Loucy (cell line): ENCODE measurements around the gene ZNF689.

Source experiments
- H2AFZ ChIP-seq: fragments of 200-600 bp; sonication (generic); 2 replicates; pipeline ENCODE4 v1.6.0; 2016; ENCODE audit warnings: antibody characterized with exemption, mild to moderate bottlenecking, low read length, moderate library complexity
- H3F3A ChIP-seq: fragments of 200-600 bp; 2 replicates; pipeline ENCODE4 v1.6.0; 2016; ENCODE audit warnings: antibody characterized with exemption, low read depth, mild to moderate bottlenecking
- H3K27me3 ChIP-seq: fragments of 200-600 bp; sonication (generic); 2 replicates; pipeline ENCODE4 v1.6.1; 2014; ENCODE audit warnings: low read length, mild to moderate bottlenecking; ENCODE audit not compliant: insufficient read depth, poor library complexity, severe bottlenecking
- H3K36me3 ChIP-seq: fragments of 200-600 bp; sonication (generic); 2 replicates; pipeline ENCODE4 v1.6.1; 2016; ENCODE audit warnings: low read length; ENCODE audit not compliant: insufficient read depth
- H3K4me1 ChIP-seq: fragments of 200-600 bp; sonication (generic); 2 replicates; pipeline ENCODE4 v1.5.1; 2014; ENCODE audit warnings: low read length, mild to moderate bottlenecking; ENCODE audit not compliant: insufficient read depth, poor library complexity, severe bottlenecking
- H3K4me2 ChIP-seq: fragments of 200-600 bp; sonication (generic); 2 replicates; pipeline ENCODE4 v1.6.0; 2014; ENCODE audit warnings: antibody characterized with exemption, low read length, low read depth, mild to moderate bottlenecking; ENCODE audit not compliant: poor library complexity, severe bottlenecking
- H3K4me3 ChIP-seq: fragments of 200-600 bp; sonication (generic); 2 replicates; pipeline ENCODE4 v1.5.1; 2014; ENCODE audit warnings: low read length, mild to moderate bottlenecking, mixed read lengths; ENCODE audit not compliant: poor library complexity, severe bottlenecking
- H3K79me2 ChIP-seq: fragments of 200-600 bp; sonication (generic); 2 replicates; pipeline ENCODE4 v1.6.1; 2014; ENCODE audit warnings: low read length; ENCODE audit not compliant: insufficient read depth
- H3K9ac ChIP-seq: fragments of 200-600 bp; sonication (generic); 2 replicates; pipeline ENCODE4 v1.6.0; 2014; ENCODE audit warnings: mild to moderate bottlenecking, low read depth, low read length, moderate library complexity; ENCODE audit not compliant: poor library complexity, severe bottlenecking
- H3K9me2 ChIP-seq: fragments of 200-600 bp; sonication (generic); replicated peaks from 2 replicates; pipeline ENCODE4 v1.6.1; 2016; ENCODE audit warnings: low read depth, low read length, mixed read lengths
- H3K9me3 ChIP-seq: fragments of 200-600 bp; sonication (generic); 2 replicates; pipeline ENCODE4 v1.6.1; 2014; ENCODE audit warnings: mild to moderate bottlenecking, antibody characterized with exemption, low read length, low read depth; ENCODE audit not compliant: insufficient read depth
- H4K20me1 ChIP-seq: fragments of 200-600 bp; sonication (generic); 2 replicates; pipeline ENCODE4 v1.6.0; 2014; ENCODE audit warnings: antibody characterized with exemption, low read length, mild to moderate bottlenecking; ENCODE audit not compliant: insufficient read depth, poor library complexity, severe bottlenecking
- EZH2phosphoT487 ChIP-seq: fragments of 200-600 bp; IDR thresholded peaks from 2 replicates; pipeline ENCODE4 v1.6.1; 2018; ENCODE audit warnings: antibody characterized with exemption, mild to moderate bottlenecking, moderate library complexity, borderline replicate concordance
- TF ChIP-seq, protein P1 (sequence below): fragments of 200-600 bp; sonication (generic); conservative IDR thresholded peaks from 2 replicates; pipeline ENCODE4 v1.5.1; 2014; ENCODE audit warnings: mild to moderate bottlenecking, antibody characterized with exemption, low read length

Gene ZNF689

DNA sequence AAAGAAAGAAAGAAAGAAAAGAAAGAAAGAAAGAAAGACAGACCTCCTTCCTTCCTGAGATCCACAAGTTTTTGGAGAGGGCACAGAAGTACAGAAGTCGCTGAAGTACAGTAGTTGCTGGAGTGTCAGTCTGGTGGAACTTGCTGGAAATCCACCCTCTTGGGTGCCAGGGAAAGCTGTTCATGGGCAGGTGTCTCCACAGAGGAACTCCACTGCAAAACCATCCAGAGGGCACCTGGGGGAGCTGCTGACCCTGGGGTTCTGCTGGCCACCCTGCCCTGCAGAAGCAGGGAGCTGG is 37.0 kb upstream of the ZNF689 start:
- no peaks in the 10 kb centered on the region for H3K27me3 ChIP-seq
- H4K20me1 ChIP-seq, result peaks cover 6% of the 10 kb centered on the region
- H3K4me2 ChIP-seq, result no peak overlapping the region
- H2AFZ ChIP-seq, result no peak overlapping the region
- H3K4me1 ChIP-seq, result peaks cover 15% of the 10 kb centered on the region
- H3K9me2 ChIP-seq, result no peaks in the 10 kb centered on the region
- H3K36me3 ChIP-seq, result no peaks in the 10 kb centered on the region
- H3K4me3 ChIP-seq, result no peak overlapping the region
- H3F3A ChIP-seq, result no peaks in the 10 kb centered on the region
- H3K9me3 ChIP-seq, result no peaks in the 10 kb centered on the region
- H3K9ac ChIP-seq, result no peak overlapping the region
- no peak for TF ChIP-seq EZH2phosphoT487
- TF ChIP-seq, protein P1, sequence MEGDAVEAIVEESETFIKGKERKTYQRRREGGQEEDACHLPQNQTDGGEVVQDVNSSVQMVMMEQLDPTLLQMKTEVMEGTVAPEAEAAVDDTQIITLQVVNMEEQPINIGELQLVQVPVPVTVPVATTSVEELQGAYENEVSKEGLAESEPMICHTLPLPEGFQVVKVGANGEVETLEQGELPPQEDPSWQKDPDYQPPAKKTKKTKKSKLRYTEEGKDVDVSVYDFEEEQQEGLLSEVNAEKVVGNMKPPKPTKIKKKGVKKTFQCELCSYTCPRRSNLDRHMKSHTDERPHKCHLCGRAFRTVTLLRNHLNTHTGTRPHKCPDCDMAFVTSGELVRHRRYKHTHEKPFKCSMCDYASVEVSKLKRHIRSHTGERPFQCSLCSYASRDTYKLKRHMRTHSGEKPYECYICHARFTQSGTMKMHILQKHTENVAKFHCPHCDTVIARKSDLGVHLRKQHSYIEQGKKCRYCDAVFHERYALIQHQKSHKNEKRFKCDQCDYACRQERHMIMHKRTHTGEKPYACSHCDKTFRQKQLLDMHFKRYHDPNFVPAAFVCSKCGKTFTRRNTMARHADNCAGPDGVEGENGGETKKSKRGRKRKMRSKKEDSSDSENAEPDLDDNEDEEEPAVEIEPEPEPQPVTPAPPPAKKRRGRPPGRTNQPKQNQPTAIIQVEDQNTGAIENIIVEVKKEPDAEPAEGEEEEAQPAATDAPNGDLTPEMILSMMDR, result no peak
- H3K79me2 ChIP-seq, result peaks cover 8% of the 10 kb centered on the region

DNA sequence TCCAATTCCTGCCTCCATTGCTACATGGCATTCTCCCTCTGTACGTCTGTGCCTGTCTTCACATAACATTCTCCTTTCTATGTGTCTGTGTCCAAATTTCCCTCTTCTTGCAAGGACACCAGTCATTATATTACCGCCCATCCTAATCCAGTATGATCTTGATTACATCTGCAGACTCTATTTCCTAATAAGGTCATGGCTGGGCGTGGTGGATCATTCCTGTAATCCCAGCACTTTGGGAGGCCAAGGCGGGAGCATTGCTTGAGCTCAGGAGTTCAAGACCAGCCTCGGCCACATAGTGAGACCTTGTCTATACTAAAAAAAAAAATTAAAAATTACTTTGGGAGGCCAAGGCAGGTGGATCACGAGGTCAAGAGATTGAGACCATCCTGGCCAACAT is 35.5 kb upstream of the ZNF689 start:
- TF ChIP-seq, protein P1, result no peak
- no peak for TF ChIP-seq EZH2phosphoT487
- H3K27me3 ChIP-seq, result no peaks in the 10 kb centered on the region
- no peaks in the 10 kb centered on the region for H4K20me1 ChIP-seq
- no peaks in the 10 kb centered on the region for H3K9me2 ChIP-seq
- no peak overlapping the region for H3K4me2 ChIP-seq
- no peak overlapping the region for H3K4me3 ChIP-seq
- H3K9me3 ChIP-seq, result no peaks in the 10 kb centered on the region
- peaks cover 10% of the 10 kb centered on the region for H3K4me1 ChIP-seq
- H2AFZ ChIP-seq, result no peak overlapping the region
- no peaks in the 10 kb centered on the region for H3K36me3 ChIP-seq
- no peaks in the 10 kb centered on the region for H3F3A ChIP-seq
- no peaks in the 10 kb centered on the region for H3K79me2 ChIP-seq
- no peak overlapping the region for H3K9ac ChIP-seq

- Histone ChIP-seq H3K79me2 (no peaks in the 10 kb centered on the region), H2AFZ (no peak overlapping the region), H3K27me3 (no peaks in the 10 kb centered on the region), H3K36me3 (no peaks in the 10 kb centered on the region), H3K4me1 (peaks cover 2% of the 10 kb centered on the region), H3K9ac (no peak overlapping the region), H3K9me3 (no peaks in the 10 kb centered on the region), H3K9me2 (no peaks in the 10 kb centered on the region), H3F3A (no peaks in the 10 kb centered on the region), H4K20me1 (no peaks in the 10 kb centered on the region), H3K4me2 (no peak overlapping the region), H3K4me3 (no peak overlapping the region)
- TF ChIP-seq, protein P1, result no peak
- no peak for TF ChIP-seq EZH2phosphoT487
Observed at GRCh38 chr16:30644334-30644830, 34.2 kb upstream of the ZNF689 start.
